GM04503 (cell line): ENCODE results near the gene ADSS1.

Experiments
- DNase-seq: peaks from one replicate; pipeline ENCODE4 v3.0.0-alpha.2; 2012; ENCODE audit warnings: low read depth

Gene ADSS1

GRCh38 chr14:104795781-104796686, 72.0 kb downstream of the ADSS1 start:
- DNase-seq: no peak

- no peak for DNase-seq
Measured at GRCh38 chr14:104796687-104797081, 72.7 kb downstream of the ADSS1 start.
